ENCODE results near the gene AFTPH.

AFTPH gene

GRCh38 chr2:64626963-64627760, 103.0 kb downstream of the AFTPH start:
- H3K27ac ChIP-seq, result no peak overlapping the region

GRCh38 chr2:64627860-64628841, 104.0 kb downstream of the AFTPH start:
- no peak for TF ChIP-seq CTCF (IDR thresholded peaks at IDR 0.05)
- H3K27ac ChIP-seq, result no peak overlapping the region

More at GRCh38 chr2:64626963-64627760, 103.0 kb downstream of the AFTPH start:
- Histone ChIP-seq H2AFZ (no peak overlapping the region), H3K36me3 (ENCODE audit: control insufficient read depth, insufficient read depth, low read length) (no peaks in the 10 kb centered on the region), H3K9ac (no peak overlapping the region), H3K79me2 (no peaks in the 10 kb centered on the region), H3K4me3 (ENCODE audit: low read depth, low read length) (no peak overlapping the region), H3K9me3 (ENCODE audit: control insufficient read depth, low read length) (no peaks in the 10 kb centered on the region), H3K4me2 (ENCODE audit: low read length) (no peak overlapping the region), H3K27me3 (ENCODE audit: control insufficient read depth, insufficient read depth, low read length) (no peaks in the 10 kb centered on the region), H3K4me1 (no peaks in the 10 kb centered on the region)
- TF ChIP-seq CTCF (IDR thresholded peaks at IDR 0.05), result no peak

GRCh38 chr2:64629329-64629781, 105.2 kb downstream of the AFTPH start:
- H3K4me2 ChIP-seq (ENCODE audit: low read length), result no peak overlapping the region
- no peak overlapping the region for H3K9ac ChIP-seq
- H3K4me1 ChIP-seq, result no peaks in the 10 kb centered on the region
- no peaks in the 10 kb centered on the region for H3K79me2 ChIP-seq
- H3K27me3 ChIP-seq (ENCODE audit: control insufficient read depth, insufficient read depth, low read length), result no peaks in the 10 kb centered on the region
- H3K4me3 ChIP-seq (ENCODE audit: low read depth, low read length), result no peak overlapping the region
- H3K27ac ChIP-seq, result no peak overlapping the region
- no peaks in the 10 kb centered on the region for H3K9me3 ChIP-seq (ENCODE audit: control insufficient read depth, low read length)
- no peak overlapping the region for H2AFZ ChIP-seq
- no peaks in the 10 kb centered on the region for H3K36me3 ChIP-seq (ENCODE audit: control insufficient read depth, insufficient read depth, low read length)
- TF ChIP-seq CTCF (IDR thresholded peaks at IDR 0.05), result no peak

More at GRCh38 chr2:64627860-64628841, 104.0 kb downstream of the AFTPH start:
- Histone ChIP-seq H3K36me3 (ENCODE audit: control insufficient read depth, insufficient read depth, low read length) (no peaks in the 10 kb centered on the region), H3K27me3 (ENCODE audit: control insufficient read depth, insufficient read depth, low read length) (no peaks in the 10 kb centered on the region), H3K9me3 (ENCODE audit: control insufficient read depth, low read length) (no peaks in the 10 kb centered on the region), H3K4me1 (no peaks in the 10 kb centered on the region), H2AFZ (no peak overlapping the region), H3K9ac (no peak overlapping the region), H3K4me2 (ENCODE audit: low read length) (no peak overlapping the region), H3K4me3 (ENCODE audit: low read depth, low read length) (no peak overlapping the region), H3K79me2 (no peaks in the 10 kb centered on the region)

- H3K4me1 ChIP-seq, result no peaks in the 10 kb centered on the region
Observed at GRCh38 chr2:64629875-64630274, 105.7 kb downstream of the AFTPH start.

More at GRCh38 chr2:64629875-64630274, 105.7 kb downstream of the AFTPH start:
- H3K27me3 ChIP-seq (ENCODE audit: control insufficient read depth, insufficient read depth, low read length), result no peaks in the 10 kb centered on the region
- H3K4me3 ChIP-seq (ENCODE audit: low read depth, low read length), result no peak overlapping the region
- H3K9me3 ChIP-seq (ENCODE audit: control insufficient read depth, low read length), result no peaks in the 10 kb centered on the region
- no peak for TF ChIP-seq CTCF (IDR thresholded peaks at IDR 0.05)
- H3K4me2 ChIP-seq (ENCODE audit: low read length), result no peak overlapping the region
- no peak overlapping the region for H2AFZ ChIP-seq
- H3K9ac ChIP-seq, result no peak overlapping the region
- H3K27ac ChIP-seq, result no peak overlapping the region
- H3K79me2 ChIP-seq, result no peaks in the 10 kb centered on the region
- H3K36me3 ChIP-seq (ENCODE audit: control insufficient read depth, insufficient read depth, low read length), result no peaks in the 10 kb centered on the region

Measured in parathyroid adenoma (tissue), 2 donors.